Suppressor macrophage treated with lipopolysaccharide for 4 hours (primary cell): ENCODE data around the gene EXOSC7.
"Not testable (repeated sequence)": the region's sequence is repeated elsewhere in the genome, so short reads cannot be mapped to it uniquely, and the experiment has no call there.

Experiments used
- DNase-seq: peaks from one replicate; pipeline ENCODE4 v3.0.0-alpha.2; 2020

EXOSC7 gene

DNA sequence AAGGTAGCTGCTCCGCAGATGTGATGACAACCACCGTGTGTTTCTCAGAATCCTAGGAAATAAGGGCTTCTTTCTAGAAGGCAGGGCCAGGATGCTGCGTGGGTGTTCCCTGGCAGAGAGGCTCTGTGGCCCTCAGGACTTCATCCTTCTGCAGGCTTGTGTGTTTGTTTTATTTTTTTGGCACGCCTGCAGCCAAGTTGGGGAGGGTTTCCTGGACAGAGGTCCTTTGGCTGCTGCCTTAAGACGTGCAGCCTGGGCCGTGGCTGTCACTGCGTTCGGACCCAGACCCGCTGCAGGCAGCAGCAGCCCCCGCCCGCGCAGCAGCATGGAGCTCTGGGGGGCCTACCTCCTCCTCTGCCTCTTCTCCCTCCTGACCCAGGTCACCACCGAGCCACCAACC, 50.0 kb downstream of the EXOSC7 start, which contains the start of gene CLEC3B:
TSS of gene CLEC3B (plus strand) at position 266 of the 400 bp plus-strand sequence. CDS start at position 326, 60 bp downstream.
- DNase-seq = no peak

DNA sequence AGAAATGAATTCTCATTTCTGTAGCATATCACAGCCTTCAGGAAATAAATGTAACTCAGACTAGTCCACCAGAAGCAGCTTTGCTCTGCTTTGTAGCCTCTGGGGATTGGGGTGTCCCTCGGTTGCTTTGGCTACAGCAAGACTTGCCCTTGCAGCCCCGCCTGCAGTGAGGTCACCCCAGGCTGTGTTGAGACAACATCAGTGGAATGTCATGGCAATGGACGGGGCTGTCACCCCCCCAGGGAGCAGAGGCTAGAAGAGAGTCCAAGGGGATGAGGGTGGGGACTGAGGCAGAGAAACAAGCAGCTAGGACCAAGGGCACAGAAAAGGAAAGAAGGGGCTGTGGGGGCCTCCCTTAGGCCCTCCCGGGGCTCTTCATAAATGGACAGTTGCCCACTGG, 50.9 kb downstream of the EXOSC7 start:
- DNase-seq = no peak

DNA sequence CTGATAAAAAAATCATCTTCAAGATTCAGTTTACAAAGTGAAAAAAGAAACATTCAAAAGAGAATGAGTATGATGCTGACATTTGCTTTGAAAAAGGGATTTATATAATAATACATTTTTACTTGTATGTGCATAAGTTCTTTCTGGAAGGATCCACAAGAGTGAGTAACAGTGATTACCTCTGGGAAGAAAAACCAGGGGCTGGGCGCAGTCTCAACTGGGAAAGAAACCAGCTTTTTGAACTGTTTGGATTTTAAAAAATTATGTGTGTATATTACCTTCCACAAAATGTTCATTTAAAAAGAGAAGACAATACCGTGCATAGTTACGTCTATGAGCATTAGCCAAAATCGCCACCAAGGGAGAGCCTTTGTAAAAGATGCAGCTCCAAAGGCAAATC, 51.4 kb downstream of the EXOSC7 start:
- DNase-seq = no peak

DNA sequence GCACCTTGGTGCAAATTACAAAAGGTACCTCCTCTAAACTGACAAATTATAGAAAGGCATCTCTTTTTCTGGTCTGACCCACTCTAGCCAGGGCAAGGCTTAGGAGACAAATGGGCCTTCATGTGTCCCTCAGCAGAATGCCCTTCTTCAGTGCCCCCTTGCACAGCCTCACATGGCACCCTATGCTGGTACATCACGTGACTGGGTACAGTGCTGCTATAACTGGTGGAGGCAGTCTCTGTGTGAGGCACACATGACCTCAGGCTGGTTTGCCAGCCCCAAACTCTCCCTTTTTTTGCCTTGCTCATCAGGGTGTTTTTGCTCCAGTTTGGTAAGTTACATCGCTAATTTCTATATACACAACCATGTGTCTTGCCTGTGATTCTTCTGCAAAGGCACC, 53.2 kb downstream of the EXOSC7 start:
- no peak for DNase-seq

DNA sequence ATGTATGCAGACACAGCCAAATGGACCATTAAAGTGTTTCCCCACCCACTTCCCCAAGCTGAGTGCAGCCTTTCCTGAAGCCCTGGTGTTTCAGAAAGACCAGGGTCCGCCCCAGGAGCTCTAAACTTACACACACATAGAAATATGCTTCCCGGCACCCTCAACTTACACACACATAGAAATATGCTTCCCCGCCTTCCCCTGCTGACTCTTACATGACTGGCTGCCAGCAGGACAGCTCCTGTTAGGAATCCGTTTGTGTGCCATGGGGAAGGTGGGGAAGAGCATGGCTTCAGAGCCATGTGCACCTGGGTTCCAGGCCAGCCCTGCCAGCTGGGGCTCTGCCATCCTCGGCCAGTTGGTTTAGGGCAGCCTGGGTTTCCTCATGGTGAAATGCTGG, 53.6 kb downstream of the EXOSC7 start:
- no peak for DNase-seq

DNA sequence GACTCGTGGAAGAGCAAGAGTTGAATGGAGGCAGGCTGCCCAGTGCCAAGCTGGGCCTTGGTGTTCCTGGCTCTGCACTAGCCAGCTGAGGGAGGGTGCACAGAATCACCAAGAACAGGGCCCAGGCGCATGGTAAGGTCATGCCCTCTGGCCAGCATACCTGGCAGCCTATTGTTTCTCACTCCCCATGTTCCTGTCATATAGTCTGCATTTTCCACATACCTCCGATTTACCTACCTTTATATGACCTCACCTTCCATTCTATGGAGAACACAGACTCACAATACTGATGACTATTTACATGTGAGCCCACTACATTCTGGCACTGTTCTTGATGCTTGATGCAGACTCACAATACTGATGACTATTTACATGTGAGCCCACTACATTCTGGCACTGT, 55.5 kb downstream of the EXOSC7 start:
- no peak for DNase-seq

DNA sequence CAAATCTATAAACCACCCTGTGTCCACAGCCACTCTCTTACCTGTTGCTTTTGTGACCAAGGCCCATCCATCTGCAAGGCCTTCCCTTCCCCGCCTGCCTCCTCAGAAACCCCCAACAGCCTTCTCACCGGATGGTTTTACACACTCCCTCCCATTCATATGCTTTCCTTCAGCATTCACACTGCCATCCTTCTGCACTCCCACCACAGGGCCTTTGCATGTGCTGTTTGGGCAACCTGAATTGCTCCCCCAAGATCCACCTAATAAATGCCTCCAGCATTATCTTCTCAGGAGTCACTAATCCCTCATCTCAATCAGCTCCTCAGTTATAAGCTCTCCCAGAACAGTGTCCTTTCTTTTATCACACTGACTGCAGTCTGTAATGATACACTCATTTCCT, 56.1 kb downstream of the EXOSC7 start:
- no peak for DNase-seq

DNA sequence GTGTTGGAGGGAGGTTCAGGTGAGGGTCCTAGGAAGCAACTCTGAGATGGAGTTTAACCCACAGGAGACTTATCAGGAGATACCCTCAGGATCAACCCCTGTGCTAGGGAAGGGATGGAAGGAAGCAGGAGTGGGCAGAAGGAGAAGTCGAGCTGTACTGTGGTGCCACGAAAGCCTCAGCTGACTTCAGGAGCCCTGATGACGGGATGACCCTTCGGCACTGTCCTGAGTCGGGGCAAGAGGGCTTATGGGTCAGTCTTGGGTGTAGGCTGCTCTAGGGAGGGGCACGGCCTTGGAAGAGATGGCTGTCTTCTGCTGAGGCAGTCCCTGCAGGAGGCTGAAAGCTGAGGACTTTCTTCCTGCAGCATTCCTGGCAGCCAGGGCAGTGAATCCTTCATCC, 57.7 kb downstream of the EXOSC7 start:
- DNase-seq = peak; percentile 41

DNA sequence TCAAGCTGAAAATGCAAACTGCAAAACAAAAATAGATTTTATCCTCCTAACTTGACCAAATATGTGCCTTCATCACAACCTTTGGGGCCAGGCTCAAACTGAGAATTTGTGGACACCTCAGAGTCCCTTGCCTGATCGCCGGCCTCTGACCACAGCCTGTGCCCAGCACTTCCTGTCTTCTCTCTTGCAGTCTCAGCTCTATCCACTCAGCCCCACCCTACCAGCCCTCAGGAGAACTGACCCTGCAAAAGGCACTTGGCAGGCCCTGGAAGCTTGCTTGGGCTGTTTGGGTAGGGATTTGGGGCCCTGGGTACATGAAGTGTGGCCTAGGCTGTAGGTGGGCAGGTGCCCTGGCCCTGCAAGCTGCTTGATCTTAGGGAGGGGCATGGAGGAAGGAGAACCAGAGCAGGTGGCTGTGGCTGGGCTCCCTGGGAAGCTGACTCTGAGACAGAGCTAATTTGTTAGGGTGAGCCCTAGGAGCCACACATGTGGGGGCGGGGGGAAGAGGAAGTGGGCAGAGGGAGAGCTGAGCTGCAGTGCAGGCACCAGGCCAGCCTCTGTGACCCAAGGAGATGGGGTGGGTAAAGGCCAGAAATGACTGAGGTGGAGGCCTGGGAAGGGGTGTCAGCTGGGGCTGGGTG, 58.7 kb downstream of the EXOSC7 start:
- DNase-seq = peak; percentile 81

DNA sequence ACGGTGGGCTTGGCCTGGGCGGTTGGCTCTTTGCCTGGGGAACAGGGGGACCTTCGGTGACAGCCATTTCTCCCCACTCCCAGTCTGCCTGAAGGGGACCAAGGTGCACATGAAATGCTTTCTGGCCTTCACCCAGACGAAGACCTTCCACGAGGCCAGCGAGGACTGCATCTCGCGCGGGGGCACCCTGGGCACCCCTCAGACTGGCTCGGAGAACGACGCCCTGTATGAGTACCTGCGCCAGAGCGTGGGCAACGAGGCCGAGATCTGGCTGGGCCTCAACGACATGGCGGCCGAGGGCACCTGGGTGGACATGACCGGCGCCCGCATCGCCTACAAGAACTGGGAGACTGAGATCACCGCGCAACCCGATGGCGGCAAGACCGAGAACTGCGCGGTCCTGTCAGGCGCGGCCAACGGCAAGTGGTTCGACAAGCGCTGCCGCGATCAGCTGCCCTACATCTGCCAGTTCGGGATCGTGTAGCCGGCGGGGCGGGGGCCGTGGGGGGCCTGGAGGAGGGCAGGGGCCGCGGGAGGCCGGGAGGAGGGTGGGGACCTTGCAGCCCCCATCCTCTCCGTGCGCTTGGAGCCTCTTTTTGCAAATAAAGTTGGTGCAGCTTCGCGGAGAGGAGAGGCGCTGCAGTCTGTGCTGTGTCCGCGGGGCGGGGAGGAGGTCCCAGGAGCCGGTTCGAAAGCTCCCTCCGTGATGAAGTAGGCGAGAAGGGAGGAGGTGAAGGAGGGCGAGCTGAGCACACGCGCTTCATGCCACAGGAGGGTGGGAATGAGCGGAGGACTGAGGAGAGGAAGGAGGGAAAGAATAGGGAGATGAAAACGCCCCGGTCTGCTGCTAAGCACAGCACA, 59.6 kb downstream of the EXOSC7 start:
- DNase-seq = peak; percentile 27

DNA sequence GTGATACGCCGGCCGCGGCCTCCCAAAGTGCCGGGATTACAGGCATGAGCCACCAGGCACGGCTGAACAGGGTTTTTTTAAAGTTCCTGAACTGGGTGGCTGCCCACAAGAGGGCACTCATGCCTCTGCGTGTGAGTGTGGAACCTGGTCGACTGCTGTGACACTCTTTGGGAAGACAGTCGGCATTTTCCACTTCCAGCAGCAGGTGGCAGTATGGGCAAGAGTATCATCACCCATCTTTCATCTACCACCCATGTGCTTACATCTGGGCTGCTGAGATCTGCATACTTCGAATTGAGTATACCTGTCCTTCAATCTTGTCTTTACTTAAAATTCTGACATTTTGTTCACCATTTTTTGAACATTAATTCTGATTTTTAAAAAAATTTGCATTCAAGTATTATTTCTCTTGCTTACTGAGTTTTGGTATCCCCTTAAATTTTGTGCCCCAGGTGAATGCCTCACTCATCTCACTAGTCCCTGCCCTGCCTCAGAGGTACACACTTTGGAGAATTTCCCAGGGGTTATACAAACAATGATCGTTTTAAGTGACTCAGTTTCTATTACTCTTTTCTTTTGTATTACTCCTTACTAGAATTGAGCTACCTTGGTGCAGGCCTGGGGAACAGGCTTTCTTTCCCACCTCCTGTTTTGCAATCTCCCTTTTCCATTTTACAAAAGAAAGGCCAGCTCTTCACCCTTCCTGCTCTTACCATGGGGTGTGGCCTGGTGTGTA, 61.8 kb downstream of the EXOSC7 start:
- DNase-seq = peak; percentile 97

DNA sequence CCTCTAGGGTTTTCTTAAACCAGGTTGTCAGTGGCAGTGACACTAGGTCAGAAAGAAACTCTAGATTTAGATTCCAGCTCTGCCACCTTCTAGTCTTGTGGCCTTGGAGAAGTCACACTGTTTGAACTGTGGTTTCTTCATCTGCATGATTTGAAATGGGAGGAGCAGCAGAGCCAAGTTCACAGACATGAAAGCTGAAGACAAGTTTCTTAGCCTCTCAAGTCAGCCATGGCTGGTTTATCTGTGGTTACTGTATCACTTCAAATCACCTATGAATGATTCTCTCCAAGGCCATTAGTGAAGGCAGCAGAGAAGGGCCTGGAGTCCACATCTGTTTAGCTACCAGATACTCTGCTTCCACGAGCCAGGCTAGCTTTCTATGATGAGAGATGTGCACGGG, 65.6 kb downstream of the EXOSC7 start:
- no peak for DNase-seq

DNA sequence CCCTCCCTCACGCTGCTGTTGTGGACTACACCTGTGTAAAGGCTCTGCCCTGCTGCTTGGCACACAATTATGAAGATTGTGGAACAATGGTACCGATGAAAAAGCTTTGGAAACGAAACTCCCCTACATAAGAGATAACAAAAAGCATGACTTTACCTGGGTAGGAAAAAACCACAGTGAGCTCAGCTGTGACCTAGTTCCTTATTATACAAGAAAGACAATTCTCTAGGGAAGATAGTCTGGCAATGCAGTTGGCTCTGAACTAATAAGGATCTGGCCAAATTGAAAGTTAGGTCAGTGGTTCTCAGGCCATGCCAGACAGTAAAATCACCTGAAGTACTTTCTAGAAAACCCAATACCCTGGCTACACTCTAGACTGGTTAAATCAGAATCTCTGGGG, 66.1 kb downstream of the EXOSC7 start:
- no peak for DNase-seq

DNA sequence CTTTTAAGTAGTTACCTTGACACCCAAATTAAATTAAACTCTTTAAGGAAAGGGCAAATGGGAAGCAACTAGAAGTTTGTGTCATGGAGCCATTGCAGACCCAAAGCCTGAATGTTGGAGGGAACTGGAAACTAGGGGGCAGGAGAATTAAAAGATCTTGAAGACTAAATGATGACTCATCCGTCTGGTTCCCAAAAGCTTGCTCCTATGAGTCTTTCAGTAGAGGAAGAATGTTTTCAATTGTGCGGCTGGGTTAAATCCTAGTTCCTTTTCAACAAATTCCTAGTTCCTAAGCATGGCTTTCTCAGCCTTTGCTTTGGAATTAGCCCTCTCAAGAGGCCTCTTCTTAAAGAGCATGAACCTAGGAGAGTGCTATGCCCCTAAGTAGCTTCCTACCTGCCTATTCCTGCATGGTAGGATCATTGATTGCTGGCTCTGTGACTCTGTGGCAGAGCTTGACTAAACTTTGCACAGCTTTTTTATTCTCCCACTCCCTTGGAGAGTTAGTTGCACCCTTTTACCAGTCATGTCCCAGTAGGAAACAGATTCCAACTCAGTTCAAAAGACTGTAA, 67.8 kb downstream of the EXOSC7 start:
- peak; percentile 87 for DNase-seq

DNA sequence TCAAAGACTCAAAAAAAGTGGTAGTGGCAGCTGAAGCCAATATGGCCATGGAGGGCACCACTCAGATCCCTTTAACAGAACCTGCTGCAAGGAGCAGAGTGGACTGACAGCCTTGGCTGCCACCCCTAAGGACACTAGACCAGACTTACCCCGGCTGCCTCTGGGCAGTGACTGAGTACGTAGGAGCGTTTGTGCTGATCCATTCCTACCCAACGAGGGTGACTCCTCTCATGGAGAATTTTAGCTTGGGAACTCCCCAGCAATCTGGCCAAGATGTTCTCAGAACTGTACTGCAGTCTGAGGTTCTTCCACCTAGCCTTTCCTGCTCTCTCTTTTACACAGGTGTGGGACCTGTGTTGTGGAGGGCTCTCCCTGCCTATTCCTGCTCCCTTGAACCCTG, 72.2 kb downstream of the EXOSC7 start:
- DNase-seq = no peak

DNA sequence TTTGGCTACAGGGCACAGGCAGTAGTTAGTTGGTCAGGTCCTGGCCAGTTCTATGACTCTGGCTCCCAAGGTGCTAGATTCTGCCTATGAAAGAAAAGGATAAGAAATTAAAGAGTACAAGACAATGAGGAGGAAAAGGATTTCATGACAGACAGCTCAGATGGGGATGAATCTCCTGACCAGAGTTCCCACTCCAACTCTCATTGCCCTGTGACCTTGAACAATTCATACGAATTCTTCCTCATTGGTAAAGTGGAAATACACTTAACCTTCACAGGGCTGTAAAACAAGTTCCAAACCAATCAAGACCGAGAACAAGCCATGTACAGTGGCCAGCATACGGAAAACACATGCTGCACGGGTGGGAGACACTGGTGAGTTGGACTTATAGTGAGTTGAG, 73.8 kb downstream of the EXOSC7 start:
- no peak for DNase-seq

DNA sequence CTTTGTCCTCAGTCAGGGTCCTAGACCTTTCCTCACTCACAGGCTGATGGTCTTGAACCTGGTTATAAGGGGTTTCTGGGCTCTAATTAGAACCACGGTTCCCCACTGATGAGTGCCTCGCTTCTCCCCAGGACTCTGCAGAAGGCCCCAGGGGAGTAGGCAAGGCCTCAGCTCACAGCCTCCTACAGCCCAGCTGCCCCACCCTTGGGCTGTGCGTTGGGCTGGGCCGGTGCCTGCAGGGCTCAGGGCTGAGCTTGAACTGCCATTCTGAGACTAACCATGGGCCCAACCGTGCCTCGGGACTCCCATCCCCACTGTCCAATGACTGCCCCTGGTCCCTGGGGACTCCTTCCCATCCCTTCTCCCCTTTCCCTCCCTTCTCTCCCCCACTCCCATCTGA, 75.6 kb downstream of the EXOSC7 start:
- no peak for DNase-seq

DNA sequence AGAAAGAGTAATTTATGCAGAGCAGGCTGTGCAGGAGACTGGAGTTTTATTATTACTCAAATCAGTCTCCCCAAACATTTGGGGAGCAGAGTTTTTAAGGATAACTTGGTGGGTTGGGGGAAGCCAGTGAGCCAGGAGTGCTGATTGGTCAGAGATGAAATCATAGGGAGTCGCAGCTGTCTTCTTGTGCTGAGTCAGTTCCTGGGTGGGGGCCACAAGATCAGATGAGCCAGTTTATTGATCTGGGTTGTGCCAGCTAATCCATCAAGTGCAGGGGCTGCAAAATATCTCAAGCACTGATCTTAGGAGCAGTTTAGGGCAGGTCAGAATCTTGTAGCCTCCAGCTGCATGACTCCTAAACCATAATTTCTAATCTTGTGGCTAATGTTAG, 77.8 kb downstream of the EXOSC7 start:
- DNase-seq = not testable (repeated sequence)

DNA sequence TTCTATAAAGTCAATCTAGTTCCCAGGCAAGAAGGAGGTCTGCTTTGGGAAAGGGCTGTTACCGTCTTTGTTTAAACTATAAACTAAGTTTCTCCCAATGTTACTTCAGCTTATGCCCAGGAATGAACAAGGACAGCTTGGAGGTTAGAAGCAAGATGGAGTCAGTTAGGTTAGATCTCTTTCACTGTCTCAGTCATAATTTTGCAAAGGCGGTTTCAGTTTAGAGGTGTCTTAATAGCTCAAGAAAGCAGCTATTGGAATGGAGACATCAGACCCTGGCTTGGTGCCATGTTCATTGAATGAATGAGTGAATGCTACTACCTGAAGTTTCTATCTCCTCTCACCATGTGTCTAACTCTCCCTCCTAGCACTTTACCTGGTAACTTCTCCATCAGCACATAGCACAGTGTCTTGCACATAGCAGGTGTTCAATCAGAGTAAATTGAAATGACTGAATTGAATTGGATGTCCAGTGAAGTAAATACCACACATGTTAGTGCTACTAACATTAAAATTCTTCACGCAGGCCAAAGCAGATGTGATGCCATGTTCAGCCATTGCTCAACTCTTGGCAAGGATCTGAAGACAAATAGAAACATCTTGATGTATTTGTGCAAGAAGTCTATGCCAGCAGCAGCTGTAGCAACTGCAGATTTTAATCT, 78.3 kb downstream of the EXOSC7 start:
- DNase-seq = peak; percentile 38

DNA sequence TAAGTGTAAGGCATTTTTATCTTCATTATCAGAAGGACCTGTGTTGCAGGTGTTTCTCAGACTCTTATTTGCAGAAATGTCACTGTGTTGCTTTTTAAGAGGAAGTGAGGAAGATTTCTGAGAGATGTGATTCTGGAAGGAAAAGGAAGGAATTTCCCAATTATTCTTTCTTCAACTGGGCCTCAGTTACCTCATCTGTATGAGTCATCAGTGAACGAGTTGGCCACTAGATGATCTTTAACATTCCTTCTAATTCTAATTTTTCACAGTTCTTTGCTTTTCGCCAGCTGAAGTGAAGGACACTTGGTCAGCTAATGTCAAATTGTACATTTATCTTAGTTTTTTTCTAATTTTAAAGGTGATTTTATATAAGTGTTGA, 79.0 kb downstream of the EXOSC7 start:
- peak; percentile 90 for DNase-seq

DNA sequence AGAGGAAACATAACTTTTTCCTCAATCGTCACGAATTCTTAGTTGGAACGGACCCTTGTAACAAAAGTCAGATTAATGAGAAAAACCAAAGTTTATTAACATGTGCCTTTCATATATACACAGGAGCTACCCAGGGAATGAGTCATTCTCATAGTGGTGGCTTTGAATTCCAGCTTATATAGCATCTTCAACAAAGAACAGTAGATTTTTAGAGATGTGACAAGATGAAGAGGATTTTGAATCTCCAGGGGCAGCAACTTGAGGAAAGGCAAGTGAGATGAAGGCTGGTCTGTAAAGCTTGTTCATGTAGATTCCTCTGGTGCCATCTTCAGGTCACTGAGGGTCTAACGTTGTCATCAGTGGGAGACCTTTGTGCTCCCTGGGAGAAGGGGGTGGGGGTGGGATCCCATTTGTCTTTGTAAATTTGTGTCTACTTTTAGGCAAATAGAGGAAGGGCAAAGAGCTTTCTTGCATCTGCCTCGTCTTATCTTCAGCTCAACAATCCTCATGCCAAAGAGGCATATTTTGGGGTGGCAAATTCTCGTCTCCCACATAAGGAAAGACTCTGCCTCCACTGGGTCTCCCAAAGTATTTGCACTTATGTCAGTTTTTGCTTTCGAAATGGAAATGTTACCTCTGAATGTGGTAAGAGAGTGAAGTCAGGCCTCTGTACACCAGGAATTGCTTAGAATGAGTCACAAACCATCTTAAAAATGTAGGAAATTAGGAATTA, 79.5 kb downstream of the EXOSC7 start:
- DNase-seq = peak; percentile 53

DNA sequence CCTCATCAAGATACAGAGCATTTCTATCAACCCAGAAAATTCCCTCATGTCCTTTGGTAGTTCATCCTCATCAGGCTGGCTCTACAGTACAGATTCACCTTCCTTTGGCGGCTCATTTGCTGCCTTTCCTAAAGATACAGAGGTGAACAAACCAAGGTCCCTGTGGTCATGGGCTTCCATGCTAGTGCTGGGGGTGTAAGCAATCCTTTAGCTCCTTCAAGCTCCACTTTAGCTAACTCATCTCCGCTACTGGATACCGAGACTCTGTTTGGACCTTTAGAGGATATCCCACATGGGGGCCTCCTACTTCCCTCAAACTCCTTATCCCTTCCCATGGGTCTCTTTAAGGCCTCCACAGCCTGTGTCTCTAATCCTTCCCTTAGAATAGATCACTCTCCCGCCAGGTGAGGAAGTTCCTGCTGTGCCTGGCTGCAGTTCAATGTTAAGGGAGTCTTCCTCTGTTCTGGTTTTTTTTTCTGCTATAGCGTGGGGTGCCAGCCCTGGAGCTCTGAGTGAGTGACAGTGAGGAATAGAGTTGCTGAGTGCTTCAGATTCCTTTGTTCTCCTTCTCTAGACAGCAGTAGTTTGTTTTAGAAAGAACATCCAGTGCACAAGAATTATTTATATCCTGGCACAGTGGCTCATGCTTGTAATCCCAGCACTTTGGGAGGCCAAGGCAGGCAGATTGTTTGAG, 80.7 kb downstream of the EXOSC7 start:
- DNase-seq = no peak
